Measurements from ENCODE around the gene ARSI.

DNA sequence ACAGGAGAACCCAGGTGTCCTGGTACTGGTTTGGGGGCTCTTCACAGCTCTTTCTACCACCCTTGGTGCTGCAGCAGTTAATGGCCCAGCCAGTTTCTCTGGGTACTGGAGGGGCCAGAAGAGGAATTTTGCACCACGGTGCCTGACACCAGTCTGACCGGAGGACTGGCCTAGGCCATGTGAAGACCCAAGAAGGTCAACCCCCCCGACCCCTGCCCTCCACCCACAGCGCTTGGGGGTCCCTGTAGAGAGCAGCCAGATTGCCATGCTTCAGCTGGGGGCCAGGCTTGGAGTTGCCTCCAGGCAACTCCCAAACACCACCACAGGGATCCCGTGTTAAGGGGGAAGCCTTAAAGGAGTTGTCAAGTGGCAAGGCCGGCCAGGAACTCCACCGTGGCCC lies 6.2 kb downstream of the ARSI start:
- TF ChIP-seq, protein P1, sequence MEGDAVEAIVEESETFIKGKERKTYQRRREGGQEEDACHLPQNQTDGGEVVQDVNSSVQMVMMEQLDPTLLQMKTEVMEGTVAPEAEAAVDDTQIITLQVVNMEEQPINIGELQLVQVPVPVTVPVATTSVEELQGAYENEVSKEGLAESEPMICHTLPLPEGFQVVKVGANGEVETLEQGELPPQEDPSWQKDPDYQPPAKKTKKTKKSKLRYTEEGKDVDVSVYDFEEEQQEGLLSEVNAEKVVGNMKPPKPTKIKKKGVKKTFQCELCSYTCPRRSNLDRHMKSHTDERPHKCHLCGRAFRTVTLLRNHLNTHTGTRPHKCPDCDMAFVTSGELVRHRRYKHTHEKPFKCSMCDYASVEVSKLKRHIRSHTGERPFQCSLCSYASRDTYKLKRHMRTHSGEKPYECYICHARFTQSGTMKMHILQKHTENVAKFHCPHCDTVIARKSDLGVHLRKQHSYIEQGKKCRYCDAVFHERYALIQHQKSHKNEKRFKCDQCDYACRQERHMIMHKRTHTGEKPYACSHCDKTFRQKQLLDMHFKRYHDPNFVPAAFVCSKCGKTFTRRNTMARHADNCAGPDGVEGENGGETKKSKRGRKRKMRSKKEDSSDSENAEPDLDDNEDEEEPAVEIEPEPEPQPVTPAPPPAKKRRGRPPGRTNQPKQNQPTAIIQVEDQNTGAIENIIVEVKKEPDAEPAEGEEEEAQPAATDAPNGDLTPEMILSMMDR (conservative IDR thresholded peaks at IDR 0.05; ENCODE audit: low read length), result no peak
- TF ChIP-seq EZH2phosphoT487 (IDR thresholded peaks at IDR 0.05; ENCODE audit: borderline replicate concordance, low read depth, low read length), result no peak

All from OCI-LY7 (cell line).